Endothelial cell (in vitro differentiated cells): ENCODE results near the gene SORCS2. TPM values are rescaled to one million over a fixed set of nuclear protein-coding genes. Genes with fewer than 3 reads are reported as not detected.

Experiments used
- DNase-seq: peaks from one replicate; pipeline ENCODE4 v3.0.0; 2021; ENCODE audit warnings: low spot score
- H3K27ac Mint-ChIP-seq: one replicate; pipeline ENCODE4 v1.8.0; 2021; ENCODE audit warnings: mixed read lengths, inconsistent platforms; ENCODE audit not compliant: unreplicated experiment
- H3K27me3 Mint-ChIP-seq: one replicate; pipeline ENCODE4 v1.8.0; 2021; ENCODE audit warnings: mild to moderate bottlenecking, moderate library complexity, mixed read lengths, inconsistent platforms; ENCODE audit not compliant: unreplicated experiment
- H3K36me3 Mint-ChIP-seq: one replicate; pipeline ENCODE4 v1.8.0; 2021; ENCODE audit warnings: mild to moderate bottlenecking, low read depth, mixed read lengths, inconsistent platforms; ENCODE audit not compliant: unreplicated experiment
- H3K4me1 Mint-ChIP-seq: one replicate; pipeline ENCODE4 v1.8.0; 2021; ENCODE audit warnings: mild to moderate bottlenecking, mixed read lengths, inconsistent platforms; ENCODE audit not compliant: unreplicated experiment
- H3K4me3 Mint-ChIP-seq: one replicate; pipeline ENCODE4 v1.8.0; 2021; ENCODE audit warnings: mild to moderate bottlenecking, mixed read lengths, inconsistent platforms; ENCODE audit not compliant: unreplicated experiment
- H3K9me3 Mint-ChIP-seq: one replicate; pipeline ENCODE4 v1.8.0; 2021; ENCODE audit warnings: mixed read lengths, inconsistent platforms; ENCODE audit not compliant: unreplicated experiment
- CTCF ChIP-seq: fragments of 200-600 bp; sonication (generic); IDR thresholded peaks from one replicate; pipeline ENCODE4 v1.5.0; 2021; ENCODE audit warnings: antibody characterized with exemption; ENCODE audit not compliant: unreplicated experiment
- total RNA-seq: library from RNA; stranded (reverse); fragmentation: NEBNext Ultra II Directional; extraction: Animal tissue kit (Norgen Biotek cat#: 25700); gene quantifications from one replicate; pipeline ENCODE4 v1.2.1, GENCODE V29; 2021; ENCODE audit not compliant: unreplicated experiment

The SORCS2 gene
- total RNA-seq, 1 donor from 2014 or later, result 1.3 TPM

- no peak for TF ChIP-seq CTCF
- Mint-ChIP-seq H3K4me1 (no peaks in the 10 kb centered on the region), H3K4me3 (no peak overlapping the region), H3K27me3 (peaks cover 11% of the 10 kb centered on the region), H3K36me3 (peaks cover 16% of the 10 kb centered on the region), H3K9me3 (peaks cover 5% of the 10 kb centered on the region), H3K27ac (no peak overlapping the region)
- DNase-seq, result no peak
Observed at GRCh38 chr4:7553280-7553679, 360.9 kb downstream of the SORCS2 start.

GRCh38 chr4:7554905-7555304, 362.6 kb downstream of the SORCS2 start:
- H3K36me3 Mint-ChIP-seq, result peaks cover 16% of the 10 kb centered on the region
- peaks cover 5% of the 10 kb centered on the region for H3K9me3 Mint-ChIP-seq
- H3K4me3 Mint-ChIP-seq, result no peak overlapping the region
- no peak overlapping the region for H3K27ac Mint-ChIP-seq
- H3K4me1 Mint-ChIP-seq, result no peaks in the 10 kb centered on the region
- H3K27me3 Mint-ChIP-seq, result peaks cover 13% of the 10 kb centered on the region
- no peak for DNase-seq
- TF ChIP-seq CTCF, result no peak

- no peak for TF ChIP-seq CTCF
- peaks cover 5% of the 10 kb centered on the region for H3K9me3 Mint-ChIP-seq
Observed at GRCh38 chr4:7556558-7556957, 364.2 kb downstream of the SORCS2 start.

GRCh38 chr4:7557456-7557855, 365.1 kb downstream of the SORCS2 start:
- DNase-seq, result no peak
- Mint-ChIP-seq H3K4me1 (no peaks in the 10 kb centered on the region), H3K36me3 (peaks cover 16% of the 10 kb centered on the region), H3K9me3 (peaks cover 5% of the 10 kb centered on the region), H3K4me3 (no peak overlapping the region), H3K27me3 (peaks cover 7% of the 10 kb centered on the region), H3K27ac (no peak overlapping the region)
- no peak for TF ChIP-seq CTCF

More at GRCh38 chr4:7556558-7556957, 364.2 kb downstream of the SORCS2 start:
- Mint-ChIP-seq H3K27ac (no peak overlapping the region), H3K36me3 (peaks cover 16% of the 10 kb centered on the region), H3K27me3 (peaks cover 10% of the 10 kb centered on the region), H3K4me1 (no peaks in the 10 kb centered on the region), H3K4me3 (no peak overlapping the region)
- DNase-seq, result no peak

GRCh38 chr4:7558436-7558835, 366.1 kb downstream of the SORCS2 start:
- H3K27me3 Mint-ChIP-seq, result peaks cover 7% of the 10 kb centered on the region
- no peak for TF ChIP-seq CTCF
- no peaks in the 10 kb centered on the region for H3K4me1 Mint-ChIP-seq
- DNase-seq, result no peak
- peaks cover 2% of the 10 kb centered on the region for H3K9me3 Mint-ChIP-seq
- H3K27ac Mint-ChIP-seq, result no peak overlapping the region
- H3K4me3 Mint-ChIP-seq, result no peak overlapping the region
- peaks cover 9% of the 10 kb centered on the region for H3K36me3 Mint-ChIP-seq
